Measurements from ENCODE around the gene SAMD9L.

GRCh38 chr7:93172683-93173082 is 24.5 kb upstream of the SAMD9L start:
- TF ChIP-seq CTCF (IDR thresholded peaks at IDR 0.05) (no peak), POLR2A (IDR thresholded peaks at IDR 0.05) (no peak)

Data from heart left ventricle (tissue), 13 donors.